Medulla oblongata (tissue), 1 donor: ENCODE data around the gene KIRREL3.

Experiments
- DNase-seq: peaks from one replicate; pipeline ENCODE4 v3.0.0-alpha.2; 2015; ENCODE audit errors: extremely low spot score

KIRREL3 gene

GRCh38 chr11:126791446-126791845 is 209.1 kb downstream of the KIRREL3 start:
- DNase-seq: no peak

GRCh38 chr11:126790550-126791081 is 210.0 kb downstream of the KIRREL3 start:
- peak; percentile 65 for DNase-seq

GRCh38 chr11:126782810-126783209 is 217.8 kb downstream of the KIRREL3 start:
- DNase-seq: no peak

GRCh38 chr11:126781942-126782341 is 218.6 kb downstream of the KIRREL3 start:
- DNase-seq: no peak

- no peak for DNase-seq
Measured at GRCh38 chr11:126776119-126776518, 224.5 kb downstream of the KIRREL3 start.

- no peak for DNase-seq
Measured at GRCh38 chr11:126772267-126772666, 228.3 kb downstream of the KIRREL3 start.

- DNase-seq: no peak
Measured at GRCh38 chr11:126768702-126769101, 231.9 kb downstream of the KIRREL3 start.

GRCh38 chr11:126766440-126766839 is 234.1 kb downstream of the KIRREL3 start:
- no peak for DNase-seq

GRCh38 chr11:126765196-126765595 is 235.4 kb downstream of the KIRREL3 start:
- DNase-seq: no peak

GRCh38 chr11:126764231-126764630 is 236.3 kb downstream of the KIRREL3 start:
- DNase-seq: peak; percentile 10

- DNase-seq: no peak
Measured at GRCh38 chr11:126756855-126757254, 243.7 kb downstream of the KIRREL3 start.

- no peak for DNase-seq
Measured at GRCh38 chr11:126756421-126756820, 244.1 kb downstream of the KIRREL3 start.

GRCh38 chr11:126755526-126755925 is 245.0 kb downstream of the KIRREL3 start:
- no peak for DNase-seq

GRCh38 chr11:126754591-126755426 is 245.8 kb downstream of the KIRREL3 start:
- DNase-seq: no peak

- DNase-seq: no peak
Measured at GRCh38 chr11:126753990-126754389, 246.6 kb downstream of the KIRREL3 start.

GRCh38 chr11:126751242-126751641 is 249.3 kb downstream of the KIRREL3 start:
- DNase-seq: no peak

GRCh38 chr11:126748793-126749192 is 251.8 kb downstream of the KIRREL3 start:
- DNase-seq: no peak

- DNase-seq: no peak
Measured at GRCh38 chr11:126748100-126748791, 252.3 kb downstream of the KIRREL3 start.

- no peak for DNase-seq
Measured at GRCh38 chr11:126747315-126747714, 253.3 kb downstream of the KIRREL3 start.

GRCh38 chr11:126746443-126746842 is 254.1 kb downstream of the KIRREL3 start:
- no peak for DNase-seq

GRCh38 chr11:126744699-126745098 is 255.9 kb downstream of the KIRREL3 start:
- no peak for DNase-seq

GRCh38 chr11:126743628-126744027 is 256.9 kb downstream of the KIRREL3 start:
- DNase-seq: no peak

GRCh38 chr11:126742582-126742981 is 258.0 kb downstream of the KIRREL3 start:
- DNase-seq: no peak
